PC-9 (cell line): ENCODE results near the gene SEMA7A.

Source experiments
- EZH2 ChIP-seq: fragments of 200-600 bp; sonication (generic); IDR thresholded peaks from 2 replicates; pipeline ENCODE4 v1.8.0; 2017; ENCODE audit warnings: antibody characterized with exemption, low read depth
- TF ChIP-seq, protein P1 (sequence below): fragments of 200-600 bp; sonication (generic); conservative IDR thresholded peaks from 2 replicates; pipeline ENCODE4 v1.6.1; 2017; ENCODE audit warnings: mixed run types, antibody characterized with exemption, mild to moderate bottlenecking, moderate library complexity

DNA sequence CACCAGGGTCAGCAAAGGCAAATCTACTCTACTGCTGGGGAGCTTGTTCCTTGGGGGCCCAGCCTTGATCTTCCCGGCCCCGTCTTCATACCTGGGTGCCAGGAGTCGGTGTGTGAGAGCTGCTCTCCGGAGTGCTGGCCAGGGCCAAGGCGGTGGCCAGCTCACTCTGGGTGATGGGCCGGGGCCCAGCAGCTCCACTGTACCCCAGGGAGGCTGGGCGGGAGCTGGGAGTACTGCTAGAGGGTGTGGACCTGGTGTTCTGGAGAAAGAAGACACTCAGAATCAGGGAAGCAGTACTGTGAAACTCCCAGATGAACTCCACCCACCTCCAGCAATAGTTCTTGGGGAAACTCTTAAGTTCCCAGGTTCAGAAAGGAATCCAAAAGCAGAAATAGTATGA lies 15.3 kb upstream of the SEMA7A start:
- TF ChIP-seq, protein P1, sequence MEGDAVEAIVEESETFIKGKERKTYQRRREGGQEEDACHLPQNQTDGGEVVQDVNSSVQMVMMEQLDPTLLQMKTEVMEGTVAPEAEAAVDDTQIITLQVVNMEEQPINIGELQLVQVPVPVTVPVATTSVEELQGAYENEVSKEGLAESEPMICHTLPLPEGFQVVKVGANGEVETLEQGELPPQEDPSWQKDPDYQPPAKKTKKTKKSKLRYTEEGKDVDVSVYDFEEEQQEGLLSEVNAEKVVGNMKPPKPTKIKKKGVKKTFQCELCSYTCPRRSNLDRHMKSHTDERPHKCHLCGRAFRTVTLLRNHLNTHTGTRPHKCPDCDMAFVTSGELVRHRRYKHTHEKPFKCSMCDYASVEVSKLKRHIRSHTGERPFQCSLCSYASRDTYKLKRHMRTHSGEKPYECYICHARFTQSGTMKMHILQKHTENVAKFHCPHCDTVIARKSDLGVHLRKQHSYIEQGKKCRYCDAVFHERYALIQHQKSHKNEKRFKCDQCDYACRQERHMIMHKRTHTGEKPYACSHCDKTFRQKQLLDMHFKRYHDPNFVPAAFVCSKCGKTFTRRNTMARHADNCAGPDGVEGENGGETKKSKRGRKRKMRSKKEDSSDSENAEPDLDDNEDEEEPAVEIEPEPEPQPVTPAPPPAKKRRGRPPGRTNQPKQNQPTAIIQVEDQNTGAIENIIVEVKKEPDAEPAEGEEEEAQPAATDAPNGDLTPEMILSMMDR, result no peak
- no peak for TF ChIP-seq EZH2
